H9 (cell line): ENCODE measurements around the gene DPM2. TPM values are rescaled to one million over a fixed set of nuclear protein-coding genes. Genes with fewer than 3 reads are reported as not detected.

Experiments used
- DNase-seq: peaks from one replicate; pipeline ENCODE4 v3.0.0-alpha.2; 2017
- H2AFZ ChIP-seq: one replicate; pipeline ENCODE4 v1.6.1; 2013; ENCODE audit warnings: mild to moderate bottlenecking, low read length, control low read depth, moderate library complexity
- H2AK5ac ChIP-seq: 2 replicates; pipeline ENCODE4 v1.6.1; 2013; ENCODE audit warnings: low read length, control low read depth, mixed read lengths; ENCODE audit not compliant: insufficient read length
- H2BK120ac ChIP-seq: one replicate; pipeline ENCODE4 v1.6.1; 2013; ENCODE audit warnings: low read depth, mild to moderate bottlenecking, low read length, control low read depth, inconsistent platforms; ENCODE audit not compliant: poor library complexity, severe bottlenecking
- H2BK12ac ChIP-seq: 2 replicates; pipeline ENCODE4 v1.6.1; 2013; ENCODE audit warnings: low read length, control low read depth, mixed read lengths, low read depth; ENCODE audit not compliant: insufficient read length
- H2BK15ac ChIP-seq: 2 replicates; pipeline ENCODE4 v1.6.1; 2013; ENCODE audit warnings: low read depth, low read length, control low read depth
- H2BK20ac ChIP-seq: one replicate; pipeline ENCODE4 v1.6.1; 2013; ENCODE audit warnings: low read depth, mild to moderate bottlenecking, low read length, control low read depth, inconsistent platforms; ENCODE audit not compliant: poor library complexity, severe bottlenecking
- H2BK5ac ChIP-seq: 2 replicates; pipeline ENCODE4 v1.6.1; 2013; ENCODE audit warnings: low read length, control low read depth, mixed read lengths; ENCODE audit not compliant: insufficient read length
- H3K14ac ChIP-seq: 2 replicates; pipeline ENCODE4 v1.6.1; 2013; ENCODE audit warnings: low read length, control low read depth; ENCODE audit not compliant: insufficient read depth
- H3K18ac ChIP-seq: 2 replicates; pipeline ENCODE4 v1.6.1; 2013; ENCODE audit warnings: low read depth, mild to moderate bottlenecking, mixed read lengths, low read length, control low read depth; ENCODE audit not compliant: insufficient read length
- H3K23ac ChIP-seq: 2 replicates; pipeline ENCODE4 v1.6.1; 2013; ENCODE audit warnings: low read length, control low read depth, mixed read lengths, low read depth; ENCODE audit not compliant: insufficient read length
- H3K23me2 ChIP-seq: 2 replicates; pipeline ENCODE4 v1.6.1; 2013; ENCODE audit warnings: low read depth, mild to moderate bottlenecking, mixed read lengths, low read length, control low read depth; ENCODE audit not compliant: insufficient read length, poor library complexity, severe bottlenecking
- H3K27ac ChIP-seq: 2 replicates; pipeline ENCODE4 v1.5.1; 2013; ENCODE audit warnings: low read length, control low read depth, mixed read lengths, low read depth; ENCODE audit not compliant: insufficient read length
- H3K27me3 ChIP-seq: 2 replicates; pipeline ENCODE4 v1.6.1; 2013; ENCODE audit warnings: low read length, control low read depth, inconsistent platforms; ENCODE audit not compliant: insufficient read depth
- H3K4ac ChIP-seq: 2 replicates; pipeline ENCODE4 v1.6.1; 2013; ENCODE audit warnings: low read depth, mild to moderate bottlenecking, control low read depth, inconsistent platforms, low read length, moderate library complexity
- H3K4me1 ChIP-seq: 2 replicates; pipeline ENCODE4 v1.6.1; 2013; ENCODE audit warnings: low read length, control low read depth, inconsistent platforms; ENCODE audit not compliant: insufficient read depth
- H3K4me2 ChIP-seq: 2 replicates; pipeline ENCODE4 v1.6.1; 2013; ENCODE audit warnings: low read length, control low read depth, mixed read lengths; ENCODE audit not compliant: insufficient read length, insufficient read depth
- H3K56ac ChIP-seq: 2 replicates; pipeline ENCODE4 v1.6.1; 2013; ENCODE audit warnings: low read depth, mild to moderate bottlenecking, mixed read lengths, low read length, control low read depth; ENCODE audit not compliant: insufficient read length
- H3K79me1 ChIP-seq: 2 replicates; pipeline ENCODE4 v1.6.1; 2013; ENCODE audit warnings: low read depth, mild to moderate bottlenecking, moderate library complexity, low read length, control low read depth, inconsistent platforms; ENCODE audit not compliant: insufficient read depth, poor library complexity, severe bottlenecking
- H3K79me2 ChIP-seq: 2 replicates; pipeline ENCODE4 v1.6.1; 2013; ENCODE audit warnings: low read length, control low read depth, inconsistent platforms; ENCODE audit not compliant: insufficient read depth
- H3K9ac ChIP-seq: 2 replicates; pipeline ENCODE4 v1.6.1; 2013; ENCODE audit warnings: low read length, control low read depth, mixed read lengths; ENCODE audit not compliant: insufficient read length; ENCODE audit errors: extremely low read depth
- H3K9me3 ChIP-seq: one replicate; pipeline ENCODE4 v1.6.1; 2013; ENCODE audit warnings: low read depth, low read length, inconsistent platforms; ENCODE audit not compliant: control insufficient read depth
- H3T11ph ChIP-seq: one replicate; pipeline ENCODE4 v1.6.1; 2013; ENCODE audit warnings: mild to moderate bottlenecking, low read length, control low read depth, inconsistent platforms
- H4K20me1 ChIP-seq: one replicate; pipeline ENCODE4 v1.6.1; 2013; ENCODE audit not compliant: control insufficient read depth, insufficient read length, insufficient read depth
- H4K5ac ChIP-seq: 2 replicates; pipeline ENCODE4 v1.6.1; 2013; ENCODE audit warnings: low read depth, mild to moderate bottlenecking, mixed read lengths, low read length, control low read depth; ENCODE audit not compliant: insufficient read length
- H4K8ac ChIP-seq: replicated peaks from 2 replicates; pipeline ENCODE4 v1.6.1; 2013; ENCODE audit warnings: low read length, control low read depth, mixed read lengths, low read depth; ENCODE audit not compliant: insufficient read length
- H4K91ac ChIP-seq: 2 replicates; pipeline ENCODE4 v1.6.1; 2013; ENCODE audit warnings: low read depth, mild to moderate bottlenecking, moderate library complexity, mixed read lengths, low read length, control low read depth; ENCODE audit not compliant: insufficient read length
- H3K27ac Mint-ChIP-seq, 3 experiments: 2 replicates in 2 of 3; 3 replicates in 1 of 3; pipeline ENCODE4 v1.8.0; 2020 to 2021; ENCODE audit warnings: mixed read lengths in 3 of 3, mild to moderate bottlenecking in 1 of 3, moderate library complexity in 1 of 3
- H3K27me3 Mint-ChIP-seq: 2 replicates; pipeline ENCODE4 v1.8.0; 2021; ENCODE audit warnings: low read depth, mild to moderate bottlenecking, moderate library complexity, mixed read lengths
- H3K36me3 Mint-ChIP-seq, 3 experiments: 2 replicates in 2 of 3; 3 replicates in 1 of 3; pipeline ENCODE4 v1.8.0; 2020 to 2021; ENCODE audit warnings: low read depth in 3 of 3, mixed read lengths in 3 of 3; ENCODE audit not compliant: insufficient read depth in 1 of 3
- H3K4me1 Mint-ChIP-seq, 2 experiments: 2 replicates each; pipeline ENCODE4 v1.8.0; 2020; ENCODE audit warnings: mixed read lengths in 2 of 2
- H3K4me3 Mint-ChIP-seq, 2 experiments: 2 replicates in 1 of 2; 3 replicates in 1 of 2; pipeline ENCODE4 v1.8.0; 2020 to 2021; ENCODE audit warnings: mild to moderate bottlenecking in 2 of 2, mixed read lengths in 2 of 2, moderate library complexity in 1 of 2
- H3K9me3 Mint-ChIP-seq, 2 experiments: 2 replicates in 1 of 2; 3 replicates in 1 of 2; pipeline ENCODE4 v1.8.0; 2020; ENCODE audit warnings: mild to moderate bottlenecking in 2 of 2, mixed read lengths in 2 of 2, moderate library complexity in 1 of 2
- CTCF ChIP-seq: fragments of 200-600 bp; sonication (generic); conservative IDR thresholded peaks from 3 replicates; pipeline ENCODE4 v1.8.0; 2021; ENCODE audit warnings: antibody characterized with exemption, mild to moderate bottlenecking
- WGBS: extraction: QIAGEN DNeasy Blood & Tissue Kit; methylation state at CpG from one replicate; pipeline ENCODE4 v1.1.7; 2013; ENCODE audit warnings: missing lambda C conversion rate, low lambda C conversion rate, mixed read lengths; ENCODE audit not compliant: insufficient read length; ENCODE audit errors: extremely low coverage; 5-methylcytosine and 5-hydroxymethylcytosine counted together
- total RNA-seq: library from RNA; stranded (reverse); gene quantifications from 2 replicates; pipeline ENCODE4 v1.2.1, GENCODE V29; 2021

DPM2 gene
- total RNA-seq, 1 experiment from 2014 or later, result 46.1 TPM

GRCh38 chr9:127931092-127931881, 6.4 kb downstream of the DPM2 start:
- Histone ChIP-seq H3K9me3 (no peaks in the 10 kb centered on the region), H3K18ac (peak overlapping the region; percentile 28), H3K27me3 (no peaks in the 10 kb centered on the region), H3K4ac (no peak overlapping the region), H2BK15ac (no peak overlapping the region), H3T11ph (no peak overlapping the region), H3K23ac (no peak overlapping the region), H3K79me1 (peaks cover 3% of the 10 kb centered on the region), H4K5ac (no peak overlapping the region), H2BK5ac (no peak overlapping the region), H4K20me1 (no peaks in the 10 kb centered on the region), H3K23me2 (peaks cover 16% of the 10 kb centered on the region), H3K4me2 (peak overlapping the region; percentile 74), H2AK5ac (no peak overlapping the region), H4K91ac (no peak overlapping the region), H3K27ac (no peak overlapping the region), H2BK12ac (no peak overlapping the region), H3K79me2 (no peaks in the 10 kb centered on the region), H3K4me1 (peaks cover 2% of the 10 kb centered on the region; the same call in 1 of the 2 replicates), H3K56ac (no peak overlapping the region), H3K14ac (no peak overlapping the region), H2BK20ac (no peak overlapping the region), H4K8ac (no peak overlapping the region), H3K9ac (no peak overlapping the region), H2AFZ (no peak overlapping the region), H2BK120ac (no peak overlapping the region)
- peak overlapping the region; percentile 56 to 88 (median 88); a peak in 5 of 7 replicates for H3K27ac Mint-ChIP-seq
- peak; percentile 58 for DNase-seq
- peaks cover 30% of the 10 kb centered on the region for H3K27me3 Mint-ChIP-seq
- peaks cover 32 to 42% of the 10 kb centered on the region in 2 experiments for H3K4me1 Mint-ChIP-seq
- peaks cover 2 to 13% (median 8%) of the 10 kb centered on the region in 3 experiments; a peak in 6 of 7 replicates for H3K36me3 Mint-ChIP-seq
- H3K9me3 Mint-ChIP-seq, result no peaks in the 10 kb centered on the region; a peak in 1 of 5 replicates
- peak overlapping the region; percentile 62 to 80 for H3K4me3 Mint-ChIP-seq
- WGBS, result no CpG with 5 or more reads among the region's 18 CpGs
- TF ChIP-seq CTCF, result no peak
